NCI-H187 (cell line): ENCODE data around the gene HEPH.
"Not testable (repeated sequence)": the region's sequence is repeated elsewhere in the genome, so short reads cannot be mapped to it uniquely, and the experiment has no call there.

Experiments
- DNase-seq, 2 experiments: peaks; one replicate each; lab custom pipeline; 2025; lab: John Stamatoyannopoulos, UW

The HEPH gene, protein sequence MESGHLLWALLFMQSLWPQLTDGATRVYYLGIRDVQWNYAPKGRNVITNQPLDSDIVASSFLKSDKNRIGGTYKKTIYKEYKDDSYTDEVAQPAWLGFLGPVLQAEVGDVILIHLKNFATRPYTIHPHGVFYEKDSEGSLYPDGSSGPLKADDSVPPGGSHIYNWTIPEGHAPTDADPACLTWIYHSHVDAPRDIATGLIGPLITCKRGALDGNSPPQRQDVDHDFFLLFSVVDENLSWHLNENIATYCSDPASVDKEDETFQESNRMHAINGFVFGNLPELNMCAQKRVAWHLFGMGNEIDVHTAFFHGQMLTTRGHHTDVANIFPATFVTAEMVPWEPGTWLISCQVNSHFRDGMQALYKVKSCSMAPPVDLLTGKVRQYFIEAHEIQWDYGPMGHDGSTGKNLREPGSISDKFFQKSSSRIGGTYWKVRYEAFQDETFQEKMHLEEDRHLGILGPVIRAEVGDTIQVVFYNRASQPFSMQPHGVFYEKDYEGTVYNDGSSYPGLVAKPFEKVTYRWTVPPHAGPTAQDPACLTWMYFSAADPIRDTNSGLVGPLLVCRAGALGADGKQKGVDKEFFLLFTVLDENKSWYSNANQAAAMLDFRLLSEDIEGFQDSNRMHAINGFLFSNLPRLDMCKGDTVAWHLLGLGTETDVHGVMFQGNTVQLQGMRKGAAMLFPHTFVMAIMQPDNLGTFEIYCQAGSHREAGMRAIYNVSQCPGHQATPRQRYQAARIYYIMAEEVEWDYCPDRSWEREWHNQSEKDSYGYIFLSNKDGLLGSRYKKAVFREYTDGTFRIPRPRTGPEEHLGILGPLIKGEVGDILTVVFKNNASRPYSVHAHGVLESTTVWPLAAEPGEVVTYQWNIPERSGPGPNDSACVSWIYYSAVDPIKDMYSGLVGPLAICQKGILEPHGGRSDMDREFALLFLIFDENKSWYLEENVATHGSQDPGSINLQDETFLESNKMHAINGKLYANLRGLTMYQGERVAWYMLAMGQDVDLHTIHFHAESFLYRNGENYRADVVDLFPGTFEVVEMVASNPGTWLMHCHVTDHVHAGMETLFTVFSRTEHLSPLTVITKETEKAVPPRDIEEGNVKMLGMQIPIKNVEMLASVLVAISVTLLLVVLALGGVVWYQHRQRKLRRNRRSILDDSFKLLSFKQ

GRCh38 chrX:66163849-66164411, at the start of gene HEPH:
TSS of gene HEPH (plus strand) at chrX:66164247. CDS start at chrX:66170571, 6,324 bp downstream.
- no peak for DNase-seq

DNA sequence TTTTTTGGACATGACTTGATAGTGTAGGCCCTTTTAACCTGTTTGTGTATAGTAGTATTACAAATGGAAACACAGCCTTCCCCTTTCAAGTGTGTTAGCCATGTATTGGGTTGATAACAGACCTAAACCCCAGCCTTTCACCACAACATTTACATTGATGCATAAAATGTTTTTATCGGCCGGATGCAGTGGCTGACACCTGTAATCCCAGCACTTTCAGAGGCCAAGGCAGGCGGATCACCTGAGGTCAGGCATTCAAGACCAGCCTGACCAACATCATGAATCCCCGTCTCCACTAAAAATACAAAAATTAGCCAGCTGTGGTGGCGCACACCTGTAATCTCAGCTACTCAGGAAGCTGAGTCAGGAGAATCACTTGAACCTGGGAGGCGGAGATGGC, 45.3 kb upstream of the HEPH start:
- DNase-seq, result not testable (repeated sequence)

- not testable (repeated sequence) for DNase-seq
These were observed 42.7 kb upstream of the HEPH start for GRCh38 chrX:66121354-66121753.

DNA sequence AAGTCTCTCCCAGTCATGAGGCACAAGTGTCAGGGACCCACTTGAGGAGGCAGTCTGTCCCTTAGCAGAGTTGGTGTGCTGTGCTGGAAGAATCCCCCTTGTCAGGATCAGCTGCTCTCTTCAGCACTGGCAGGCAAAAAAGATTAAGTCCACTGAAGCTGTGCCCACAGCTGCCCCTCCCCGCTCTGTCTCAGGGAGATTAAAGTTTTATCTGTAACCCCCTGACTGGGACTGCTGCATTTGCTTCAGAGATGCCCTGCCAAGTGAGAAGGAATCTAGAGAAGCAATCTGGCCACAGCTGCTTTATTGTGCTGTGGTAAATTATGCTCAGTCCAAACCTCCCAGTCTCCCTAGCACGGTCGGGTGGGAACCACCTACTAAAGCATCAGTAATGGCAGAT, 37.4 kb upstream of the HEPH start:
- no peak for DNase-seq

- no peak for DNase-seq
These were observed 33.6 kb upstream of the HEPH start for GRCh38 chrX:66130469-66130868.

DNA sequence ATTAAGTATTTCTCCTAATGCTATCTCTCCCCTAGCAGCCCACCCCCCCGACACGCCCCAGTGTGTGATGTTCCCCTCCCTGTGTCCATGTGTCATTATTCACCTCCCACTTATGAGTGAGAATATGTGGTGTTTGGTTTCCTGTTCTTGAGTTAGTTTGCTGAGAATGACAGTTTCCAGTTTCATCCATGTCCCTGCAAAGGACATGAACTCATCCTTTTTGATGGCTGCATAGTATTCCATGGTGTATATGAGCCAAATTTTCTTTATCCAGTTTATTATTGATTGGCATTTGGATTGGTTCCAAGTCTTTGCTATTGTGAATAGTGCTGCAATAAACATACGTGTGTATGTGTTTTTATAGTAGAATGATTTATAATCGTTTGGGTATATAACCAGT, 28.8 kb upstream of the HEPH start:
- not testable (repeated sequence) for DNase-seq

GRCh38 chrX:66142351-66142750, 21.7 kb upstream of the HEPH start:
- no peak for DNase-seq

- DNase-seq, result no peak
These were observed 19.8 kb upstream of the HEPH start for GRCh38 chrX:66144258-66144657.

GRCh38 chrX:66149519-66149918, 14.5 kb upstream of the HEPH start:
- DNase-seq, result no peak

DNA sequence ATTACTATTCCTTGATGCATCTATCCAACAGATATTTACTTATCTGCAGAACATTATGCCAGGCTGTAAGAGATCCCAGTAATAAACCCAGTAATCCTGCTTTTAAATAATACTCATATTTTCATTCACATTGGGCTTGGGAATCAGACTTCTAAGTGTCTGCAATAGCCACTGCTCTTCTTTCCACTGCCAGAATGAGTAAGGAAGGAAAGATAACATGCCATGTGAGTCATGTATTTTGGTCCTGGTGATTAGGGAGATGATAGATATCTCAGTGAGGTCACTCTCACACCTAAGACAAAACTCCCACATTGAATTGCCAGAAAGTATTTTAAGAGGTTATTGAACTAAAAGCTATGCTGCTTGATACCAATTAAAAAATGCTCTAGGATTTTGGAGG, 13.9 kb upstream of the HEPH start:
- DNase-seq, result no peak

DNA sequence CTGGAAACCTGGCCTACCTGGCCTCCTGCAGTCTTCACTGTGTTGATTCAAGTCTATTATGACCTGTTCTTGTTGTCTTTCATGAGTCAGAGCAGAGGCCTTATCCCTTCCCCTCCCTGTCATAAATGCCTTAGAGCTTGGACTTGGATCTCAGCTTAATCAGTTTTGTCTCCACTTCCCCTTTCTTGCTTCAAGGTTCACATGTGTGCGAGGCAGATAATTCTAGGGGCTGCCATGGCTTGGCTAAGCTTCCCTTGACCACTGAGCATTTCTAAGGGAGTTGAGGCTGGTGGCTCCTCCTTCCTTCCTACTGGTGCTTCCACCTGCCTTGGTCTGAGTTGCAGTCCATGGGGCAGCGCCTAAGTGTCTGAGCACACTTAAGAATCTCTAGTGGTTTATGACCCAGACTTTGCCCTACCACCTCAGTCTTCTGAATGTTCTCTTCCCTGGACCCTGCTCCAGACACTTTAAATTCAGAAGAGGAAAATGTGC, 1.7 kb upstream of the HEPH start:
- DNase-seq, result no peak

GRCh38 chrX:66163447-66163846, 600 bp upstream of the HEPH start:
- no peak for DNase-seq

DNA sequence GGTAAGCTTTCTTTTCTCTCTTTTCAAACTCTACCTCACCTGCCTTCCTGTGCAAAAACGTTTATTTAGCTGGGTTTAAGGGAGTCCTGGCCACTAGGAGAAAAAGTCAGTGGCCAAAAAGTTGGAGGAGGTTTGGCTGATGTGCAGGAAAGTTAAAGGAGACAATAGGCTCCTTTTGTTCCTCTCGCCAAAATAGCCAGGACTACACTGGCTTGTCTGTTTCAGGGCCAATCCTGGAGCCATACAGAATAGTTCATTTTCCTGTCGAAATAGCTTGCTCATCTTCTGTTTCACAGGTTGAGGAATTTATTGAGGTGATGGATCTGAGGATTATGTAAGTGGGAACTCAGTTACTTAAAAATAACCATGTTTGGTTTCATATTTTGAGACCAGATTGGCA, 423 bp downstream of the HEPH start:
- no peak for DNase-seq

- no peak for DNase-seq
These were observed 884 bp downstream of the HEPH start for GRCh38 chrX:66164931-66165330.

DNA sequence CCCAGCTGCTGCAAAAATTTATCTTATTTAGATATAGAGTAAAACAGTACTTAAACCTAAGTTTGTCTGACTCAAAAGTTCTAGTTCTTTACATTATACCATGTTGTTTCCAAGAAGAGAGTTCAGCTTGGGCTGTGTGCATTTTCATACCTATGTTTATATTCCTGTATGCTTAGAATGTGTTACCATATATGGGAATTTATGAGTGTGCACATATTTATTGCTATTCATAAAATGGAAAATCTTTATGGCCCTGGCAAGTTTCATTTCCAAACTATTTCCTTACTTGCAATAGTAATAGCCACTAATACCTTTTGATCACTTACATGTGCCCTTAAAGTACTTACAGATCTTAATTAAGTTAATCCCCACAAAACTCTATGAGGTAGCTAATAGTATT, 2.6 kb downstream of the HEPH start:
- no peak for DNase-seq

- no peak for DNase-seq
These were observed 3.4 kb downstream of the HEPH start for GRCh38 chrX:66167431-66167830.

- DNase-seq, result no peak
These were observed 12.1 kb downstream of the HEPH start for GRCh38 chrX:66176134-66176533.

GRCh38 chrX:66191563-66191962, 27.5 kb downstream of the HEPH start:
- no peak for DNase-seq

- no peak for DNase-seq
These were observed 29.8 kb downstream of the HEPH start for GRCh38 chrX:66193821-66194220.

- DNase-seq, result no peak
These were observed 36.1 kb downstream of the HEPH start for GRCh38 chrX:66200050-66200664.
